ENCODE results near the gene ZNF609. TPM values are rescaled to one million over a fixed set of nuclear protein-coding genes. Genes with fewer than 3 reads are reported as not detected.

Gene ZNF609
- total RNA-seq, 1 experiment from 2014 or later = 31.0 TPM

DNA sequence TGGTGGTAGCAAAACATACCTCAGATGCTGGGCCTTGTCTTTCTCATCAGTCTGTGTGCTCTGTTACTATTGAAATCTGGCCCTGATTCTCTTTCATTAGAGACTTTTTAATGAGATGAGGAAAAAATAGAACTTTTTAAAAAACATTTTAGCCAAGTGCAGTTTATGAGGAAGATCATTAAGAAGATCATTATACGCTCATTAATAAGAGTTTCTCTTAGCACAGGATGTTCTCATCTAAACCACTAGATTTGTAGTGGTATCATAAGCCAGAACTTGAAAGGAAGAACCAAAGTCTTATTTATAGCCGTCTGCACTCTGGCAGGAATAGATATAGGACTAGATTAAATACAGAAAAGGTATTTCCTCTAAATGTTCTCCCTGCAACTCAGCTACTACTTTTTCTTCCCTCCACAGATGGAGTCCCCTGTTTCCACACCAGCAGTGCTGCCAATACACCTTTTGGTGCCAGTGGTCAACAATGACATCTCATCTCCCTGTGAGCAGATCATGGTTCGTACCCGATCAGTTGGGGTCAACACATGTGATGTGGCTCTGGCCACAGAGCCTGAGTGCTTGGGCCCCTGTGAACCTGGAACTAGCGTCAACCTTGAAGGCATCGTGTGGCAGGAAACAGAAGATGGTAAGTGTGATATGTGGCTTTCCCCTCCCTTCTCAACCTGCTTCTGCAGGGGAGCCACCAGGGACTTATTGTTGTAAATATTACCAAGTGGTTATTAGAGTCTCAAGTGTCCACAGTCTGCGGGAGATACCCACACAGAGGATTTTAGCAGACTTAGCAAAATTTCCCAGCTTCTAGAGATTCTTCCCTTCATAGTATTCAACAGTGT is 162.3 kb downstream of the ZNF609 start:
- ChIA-PET RAD21 (ENCODE audit: low non-redundant PET in 1 of 2, low total read pairs in 2 of 2, uncharacterized antibody in 2 of 2, unreplicated experiment in 2 of 2) (no interaction called here), CTCF (no interaction called here), POLR2A (no interaction called here)
- H3K4me3 ChIP-seq (replicated peaks in 1 of 2; ENCODE audit: low read depth in 1 of 2, low read length in 2 of 2) = no peak overlapping the region
- H3K9ac ChIP-seq (ENCODE audit: low read length) = no peak overlapping the region
- DNase-seq (ENCODE audit: low read depth, low spot score) = no peak
- H3K27ac ChIP-seq (ENCODE audit: low read depth, low read length) = no peak overlapping the region
- no peaks in the 10 kb centered on the region for H3K27me3 ChIP-seq (ENCODE audit: insufficient read depth, low read length)
- no peaks in the 10 kb centered on the region for H3K9me2 ChIP-seq (ENCODE audit: insufficient read depth)
- no peak for TF ChIP-seq FOSL1 (IDR thresholded peaks at IDR 0.05; ENCODE audit: low read depth)
- TF ChIP-seq, protein P1, sequence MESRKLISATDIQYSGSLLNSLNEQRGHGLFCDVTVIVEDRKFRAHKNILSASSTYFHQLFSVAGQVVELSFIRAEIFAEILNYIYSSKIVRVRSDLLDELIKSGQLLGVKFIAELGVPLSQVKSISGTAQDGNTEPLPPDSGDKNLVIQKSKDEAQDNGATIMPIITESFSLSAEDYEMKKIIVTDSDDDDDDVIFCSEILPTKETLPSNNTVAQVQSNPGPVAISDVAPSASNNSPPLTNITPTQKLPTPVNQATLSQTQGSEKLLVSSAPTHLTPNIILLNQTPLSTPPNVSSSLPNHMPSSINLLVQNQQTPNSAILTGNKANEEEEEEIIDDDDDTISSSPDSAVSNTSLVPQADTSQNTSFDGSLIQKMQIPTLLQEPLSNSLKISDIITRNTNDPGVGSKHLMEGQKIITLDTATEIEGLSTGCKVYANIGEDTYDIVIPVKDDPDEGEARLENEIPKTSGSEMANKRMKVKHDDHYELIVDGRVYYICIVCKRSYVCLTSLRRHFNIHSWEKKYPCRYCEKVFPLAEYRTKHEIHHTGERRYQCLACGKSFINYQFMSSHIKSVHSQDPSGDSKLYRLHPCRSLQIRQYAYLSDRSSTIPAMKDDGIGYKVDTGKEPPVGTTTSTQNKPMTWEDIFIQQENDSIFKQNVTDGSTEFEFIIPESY (IDR thresholded peaks at IDR 0.05; ENCODE audit: extremely low read depth, insufficient replicate concordance, low read length) = no peak
- TF ChIP-seq YY1 (IDR thresholded peaks at IDR 0.05; ENCODE audit: extremely low read depth, insufficient replicate concordance, low read depth, low read length) = no peak
- no peak for TF ChIP-seq SIN3A (IDR thresholded peaks at IDR 0.05; ENCODE audit: low read depth)
- H3K36me3 ChIP-seq (ENCODE audit: control insufficient read depth in 1 of 2, insufficient read depth in 2 of 2, low read length in 2 of 2) = 0 out of 4 replicates have a peak, but pooled peaks cover 0 to 5% of the 10 kb centered on the region in 2 experiments
- H3K79me2 ChIP-seq (ENCODE audit: insufficient read depth, low read length) = peaks cover 11% of the 10 kb centered on the region; the same call in 1 of the 2 replicates
- H3K4me2 ChIP-seq (ENCODE audit: low read length) = no peak overlapping the region
- no peak for ATAC-seq
- H3K9me3 ChIP-seq (ENCODE audit: control insufficient read depth in 1 of 2, insufficient read depth in 1 of 2, low read depth in 1 of 2, low read length in 2 of 2) = no peaks in the 10 kb centered on the region
- BruUV-seq (replicated peaks) = no TSS peak
- H4K20me1 ChIP-seq (ENCODE audit: insufficient read depth) = no peaks in the 10 kb centered on the region
- no peak overlapping the region for H2AFZ ChIP-seq (ENCODE audit: low read depth, low read length, poor library complexity, severe bottlenecking)
- intact Hi-C loops (cut with micrococcal nuclease) = no loop called here
- H3K4me1 ChIP-seq (ENCODE audit: control insufficient read depth in 1 of 2, insufficient read depth in 2 of 2, low read length in 2 of 2) = no peaks in the 10 kb centered on the region; a peak in 1 of 4 replicates
